NCI-H345 treated with DMSO at 0.1 percent for 48 hours (cell line): Measurements from ENCODE around the gene PCGF3.
A peak's percentile ranks its signal among the peaks of the same experiment; 100 is the strongest.
"Not testable (repeated sequence)": the region's sequence is repeated elsewhere in the genome, so short reads cannot be mapped to it uniquely, and the experiment has no call there.

Experiments used
- DNase-seq: peaks from one replicate; lab custom pipeline; 2025; ENCODE audit not compliant: unreplicated experiment; lab: John Stamatoyannopoulos, UW

The PCGF3 gene

DNA sequence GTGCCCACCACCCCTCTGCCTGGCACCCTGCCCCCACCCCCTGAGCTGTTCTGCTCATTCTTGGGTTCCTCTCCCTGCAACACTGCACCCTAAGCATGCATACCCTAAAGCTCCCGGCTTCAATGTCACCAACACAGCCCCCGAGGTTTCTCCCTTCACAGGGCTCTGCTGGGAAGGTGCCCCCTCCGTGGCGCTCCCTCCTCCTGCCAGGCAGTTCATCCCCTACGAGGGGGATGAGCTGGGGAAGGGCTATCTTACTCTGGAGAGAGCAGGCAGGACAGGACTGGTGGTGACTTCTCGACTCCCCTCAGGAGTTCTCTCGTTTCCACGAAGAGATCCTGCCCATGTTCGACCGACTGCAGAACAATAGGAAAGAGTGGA lies 38.1 kb upstream of the PCGF3 start:
- DNase-seq: no peak

DNA sequence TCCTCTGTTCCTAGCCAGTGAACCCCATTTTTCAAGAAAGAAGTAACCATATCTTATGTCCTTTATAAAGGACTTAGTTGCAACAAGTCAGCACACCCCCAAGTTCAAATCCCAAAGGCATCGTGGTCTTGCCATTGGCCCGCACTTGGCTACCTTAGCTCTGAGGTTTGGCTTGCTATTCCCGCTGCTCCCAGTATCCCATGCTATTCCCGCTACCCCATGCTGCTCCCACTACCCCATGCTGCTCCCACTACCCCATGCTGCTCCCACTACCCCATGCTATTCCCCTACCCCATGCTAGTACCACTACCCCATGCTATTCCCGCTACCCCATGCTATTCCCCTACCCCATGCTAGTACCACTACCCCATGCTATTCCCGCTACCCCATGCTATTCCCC lies 37.4 kb upstream of the PCGF3 start:
- DNase-seq: not testable (repeated sequence)

DNA sequence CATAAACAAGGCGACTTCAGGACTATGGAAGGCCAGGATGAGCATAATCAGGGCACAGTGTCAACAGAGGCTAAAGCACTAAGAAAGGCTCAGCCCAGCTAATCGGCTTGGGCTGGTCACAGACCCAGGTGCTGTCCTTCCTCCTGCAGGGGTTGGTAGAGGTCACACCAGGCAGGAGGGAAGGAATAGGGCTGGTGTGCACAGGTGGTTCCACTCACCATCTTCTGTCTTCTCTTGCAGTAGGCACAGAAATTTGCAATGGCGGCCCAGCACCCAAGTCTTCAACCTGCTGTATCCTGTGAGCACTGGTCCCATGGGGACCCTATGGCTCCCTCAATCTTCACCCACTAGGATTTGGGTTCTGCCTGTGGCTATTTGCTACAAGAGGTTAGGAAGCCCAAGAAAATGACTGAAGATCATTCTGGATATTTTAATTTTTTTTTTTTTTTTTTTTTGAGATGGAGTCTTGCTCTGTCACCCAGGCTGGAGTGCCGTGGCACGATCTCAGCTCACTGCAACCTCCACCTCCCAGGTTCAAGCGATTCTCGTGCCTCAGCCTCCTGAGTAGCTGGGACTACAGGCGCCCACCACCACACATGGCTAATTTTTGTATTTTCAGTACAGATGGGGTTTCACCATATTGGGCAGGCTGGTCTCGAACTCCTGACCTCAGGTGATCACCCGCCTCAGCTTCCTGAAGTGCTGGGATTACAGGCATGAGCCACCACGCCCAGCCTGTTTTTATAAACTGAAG lies 35.6 kb upstream of the PCGF3 start:
- not testable (repeated sequence) for DNase-seq

DNA sequence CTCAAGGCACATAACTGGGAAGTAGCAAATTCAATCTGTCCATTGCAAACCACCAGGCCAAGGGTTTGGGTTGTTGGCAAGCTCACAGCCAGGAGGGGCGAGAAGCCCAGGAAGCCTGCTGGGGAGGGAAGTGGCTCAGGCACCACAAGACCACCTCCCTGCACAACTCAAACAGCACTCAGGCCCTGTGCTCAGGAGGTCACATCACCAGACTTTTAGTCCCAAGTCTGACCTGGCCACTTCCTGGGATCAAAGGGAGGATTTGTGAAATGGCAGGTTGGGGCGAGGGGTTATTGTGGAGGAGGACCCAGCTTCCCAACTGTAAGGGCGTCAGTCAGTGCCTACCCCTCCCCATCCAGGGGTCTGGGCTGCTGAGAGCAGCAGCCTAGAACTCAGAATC lies 33.9 kb upstream of the PCGF3 start:
- DNase-seq: no peak

DNA sequence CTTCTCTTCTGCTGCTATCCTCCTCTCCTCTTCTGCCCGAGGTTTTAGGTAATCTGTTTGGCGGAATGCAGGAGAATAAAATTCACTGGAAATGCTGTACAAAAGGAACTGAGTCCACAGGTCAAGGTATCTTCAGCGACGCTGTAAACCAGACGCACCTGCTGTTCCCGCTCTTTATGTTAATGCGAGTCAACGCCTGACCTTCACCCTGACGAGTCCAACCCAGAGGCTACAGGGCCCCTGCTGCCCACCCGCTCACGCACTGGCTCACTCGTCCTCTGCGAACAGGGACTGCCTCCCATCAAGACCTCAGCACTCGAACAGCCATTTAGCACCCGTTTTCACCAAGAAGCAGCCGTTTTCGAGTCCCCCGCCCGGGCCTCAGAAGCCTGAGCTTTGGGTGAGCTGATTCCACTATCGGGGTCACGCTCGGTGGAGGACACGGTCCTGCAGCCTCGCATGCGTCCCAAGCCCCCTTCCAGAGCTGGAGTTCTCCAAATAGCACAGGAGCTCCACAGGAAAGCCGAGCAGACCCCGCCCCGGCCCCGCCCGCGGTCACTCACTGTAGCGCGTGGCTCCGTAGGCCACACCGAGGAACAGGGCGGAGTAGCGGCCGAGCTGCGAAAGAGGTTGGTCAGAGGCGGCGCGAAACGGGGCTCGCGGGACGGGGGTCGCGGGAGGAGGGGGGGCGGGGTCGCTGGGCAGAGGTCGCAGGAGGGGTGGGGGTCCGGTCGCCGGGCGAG lies 32.1 kb upstream of the PCGF3 start:
- no peak for DNase-seq

DNA sequence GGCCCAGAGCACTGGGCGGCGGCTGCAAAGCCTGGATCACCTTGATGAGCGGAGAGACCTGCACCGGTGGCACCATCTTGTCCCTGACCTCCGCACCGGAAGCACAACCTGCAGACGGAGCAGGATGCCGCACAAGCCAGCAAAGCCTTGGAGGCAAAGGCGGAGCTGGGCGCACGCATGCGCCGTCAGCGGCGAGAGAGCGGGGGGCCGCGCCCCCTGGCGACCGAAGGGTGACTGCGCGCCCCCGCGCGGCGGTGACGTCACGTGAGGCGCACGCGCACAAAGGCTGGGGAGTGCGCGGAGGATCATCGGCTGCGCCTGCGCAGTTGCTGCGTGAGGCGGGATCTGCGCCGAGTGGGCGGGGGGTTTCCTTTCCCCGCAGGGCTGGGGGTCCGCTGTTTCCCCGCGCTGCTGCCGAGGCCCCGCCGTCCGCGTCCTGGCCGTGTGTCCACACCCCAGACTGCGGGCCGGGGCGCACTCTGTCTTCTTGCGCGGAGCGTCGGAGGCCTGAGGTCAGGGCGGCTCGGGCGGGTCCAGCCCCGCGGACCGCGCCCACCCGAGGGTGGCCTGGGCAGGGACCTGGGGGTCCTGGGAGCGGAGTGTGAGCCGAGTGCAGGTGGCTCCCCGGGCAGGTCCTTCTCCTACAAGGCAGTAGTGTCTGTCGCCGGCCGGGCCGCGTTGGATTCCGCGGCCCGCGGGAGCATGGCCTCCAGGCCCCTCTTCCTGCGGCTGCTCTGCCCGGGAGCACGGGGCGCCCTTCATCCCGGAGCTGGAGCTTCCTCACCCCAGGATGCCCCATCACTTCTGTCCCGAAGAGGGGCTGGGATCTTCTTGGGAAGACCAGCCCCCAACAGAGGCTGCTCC lies 31.2 kb upstream of the PCGF3 start, which contains the start of the genes ATP5ME and MYL5:
Gene ATP5ME, minus strand, starts transcription at position 105 of the 864 bp plus-strand sequence. Its CDS starts 29 bp downstream, at position 76.
Gene MYL5, plus strand, starts transcription at position 371 of the 864 bp plus-strand sequence. CDS start 3,485 bp downstream, outside the sequence.
- peak; percentile 78 for DNase-seq

DNA sequence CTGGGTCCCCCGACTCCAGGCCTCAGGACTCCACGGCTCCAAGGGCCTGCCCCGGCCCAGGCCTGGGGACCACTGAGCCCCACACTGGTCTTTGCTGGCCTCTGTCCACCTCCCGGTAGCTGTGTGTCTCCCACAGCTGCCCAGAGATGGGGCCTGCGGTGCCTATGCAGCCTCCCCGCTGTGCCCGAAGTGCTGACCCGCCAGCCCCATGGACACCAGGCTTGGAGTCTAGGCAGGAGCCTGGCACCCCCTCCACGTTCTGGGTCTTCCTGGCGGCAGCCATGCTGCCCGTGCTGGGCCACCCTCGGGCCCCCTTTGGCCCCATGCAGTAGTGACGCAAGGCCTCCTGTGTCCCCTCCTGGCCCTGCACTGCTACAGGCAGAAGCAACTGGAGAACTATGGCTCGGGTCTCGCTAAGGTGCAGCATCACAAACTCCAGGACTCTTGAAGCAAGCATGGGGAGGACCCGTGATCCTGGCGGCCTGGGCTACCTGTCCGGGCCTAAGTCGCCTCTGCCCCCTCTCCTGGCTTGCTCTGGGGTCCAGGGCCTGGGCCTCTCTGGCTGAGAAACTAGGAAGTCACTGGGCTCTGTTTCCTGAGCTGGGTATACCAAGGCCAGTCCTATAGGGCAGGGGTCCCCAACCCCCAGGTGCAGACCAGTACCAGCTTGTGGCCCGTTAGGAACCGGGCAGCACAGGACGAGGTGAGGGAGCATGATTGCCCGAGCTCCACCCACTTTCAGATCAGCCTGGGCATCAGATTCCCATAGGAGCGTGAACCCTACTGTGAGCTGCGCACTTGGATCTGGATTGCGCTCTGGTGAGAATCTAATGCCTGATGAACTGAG lies 30.4 kb upstream of the PCGF3 start:
- no peak for DNase-seq

DNA sequence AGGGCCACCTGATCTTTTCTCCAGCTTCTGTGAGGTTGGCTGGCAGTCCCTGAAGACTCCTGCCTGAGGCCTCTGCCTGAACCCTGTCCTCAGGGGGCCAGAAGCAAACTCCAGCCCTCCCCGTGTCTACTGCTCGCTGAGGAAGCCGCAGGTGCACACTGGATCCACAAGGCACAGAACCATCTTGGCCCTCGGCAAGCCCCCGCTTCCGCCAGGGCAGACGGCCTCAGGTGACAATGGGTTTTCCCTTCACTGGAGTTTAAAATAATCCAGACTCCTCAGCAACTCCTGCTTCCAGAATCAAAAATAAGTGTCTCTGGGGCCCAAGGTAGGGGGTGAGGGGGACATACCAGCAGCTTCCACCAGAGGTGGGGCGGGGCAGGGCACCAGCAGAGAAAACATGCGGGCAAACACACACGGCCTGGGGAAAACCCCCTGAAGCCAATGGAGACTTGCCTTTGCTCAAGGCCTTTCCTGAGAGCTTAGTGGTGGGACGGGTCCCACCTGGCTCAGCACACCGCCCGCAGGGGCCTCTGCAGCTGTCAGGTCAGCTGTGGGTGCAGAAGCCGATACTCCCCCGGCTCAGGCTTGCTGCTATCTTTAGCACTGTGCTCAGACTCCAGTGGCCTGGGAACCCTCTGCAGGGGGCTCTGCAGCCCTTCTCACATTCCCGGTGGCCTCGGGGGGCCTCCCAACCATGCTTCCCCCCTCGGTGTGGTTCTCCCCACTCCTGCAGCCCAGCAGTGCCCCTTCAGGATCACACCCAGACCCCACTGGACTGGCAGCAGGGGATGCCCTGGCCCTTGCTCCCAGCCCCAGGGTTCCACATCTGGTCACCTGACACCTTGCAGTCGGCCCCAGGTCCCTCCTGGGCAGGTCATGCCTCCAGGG lies 29.4 kb upstream of the PCGF3 start:
- DNase-seq: no peak

DNA sequence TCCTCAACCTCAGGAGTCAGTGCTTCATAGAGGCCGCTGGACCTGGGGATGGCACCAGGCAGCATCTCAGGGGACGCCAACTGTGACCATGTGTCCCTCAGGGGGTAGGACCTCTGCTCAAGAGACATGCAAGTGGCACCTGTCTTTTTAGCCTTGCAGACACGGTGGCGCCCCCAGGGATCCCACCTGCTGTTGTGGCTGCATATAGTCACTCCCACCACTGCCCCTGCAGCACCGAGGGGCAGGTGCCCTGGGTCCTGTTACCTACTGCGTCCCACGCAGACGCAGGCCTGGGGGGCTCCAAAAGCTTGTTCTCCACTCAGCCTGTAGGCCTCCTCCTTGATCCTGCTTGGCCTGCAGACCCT lies 28.8 kb upstream of the PCGF3 start:
- DNase-seq: no peak

DNA sequence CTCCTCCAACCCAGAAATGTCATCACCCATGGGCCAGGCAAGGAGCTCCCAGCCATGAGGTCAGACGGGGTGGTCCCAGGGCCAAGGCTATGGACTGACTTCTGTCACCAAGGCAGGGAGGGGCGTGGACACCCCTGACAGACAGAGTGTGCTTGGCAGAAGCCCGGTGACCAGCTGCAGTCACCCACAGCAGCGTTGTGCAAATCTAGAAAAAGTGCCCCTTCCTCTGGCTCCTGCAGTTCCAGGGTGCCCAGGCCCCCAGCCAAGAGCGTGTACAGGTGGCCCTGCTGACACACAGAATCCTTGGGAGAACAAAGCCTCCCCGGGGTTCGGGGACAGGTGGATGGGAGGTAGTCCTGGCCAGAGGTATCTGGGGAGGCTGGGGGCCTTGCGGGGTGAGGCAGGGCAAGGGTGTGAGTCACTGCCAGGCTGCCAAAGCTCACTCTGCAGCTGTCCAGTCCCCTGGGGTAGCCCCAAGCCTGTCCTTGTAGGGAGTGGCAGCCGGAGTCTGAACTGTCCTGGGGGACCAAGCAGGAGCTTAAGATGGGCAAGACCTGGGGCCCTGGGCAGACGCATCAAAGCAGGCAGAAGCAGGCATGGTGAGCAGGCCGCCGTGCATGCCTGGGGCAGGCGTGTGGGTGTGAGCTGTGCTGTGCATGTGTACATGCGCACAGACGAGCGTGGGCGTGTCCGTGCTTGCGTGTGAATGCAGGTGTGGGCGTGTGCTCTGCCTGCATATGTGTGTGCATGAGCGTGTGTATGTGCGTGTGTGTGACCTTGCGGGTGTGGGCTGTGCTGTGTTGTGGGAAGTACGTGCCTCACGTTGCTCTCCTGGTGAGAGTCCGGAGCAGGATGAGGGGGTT lies 28.0 kb upstream of the PCGF3 start:
- DNase-seq: peak; percentile 15

DNA sequence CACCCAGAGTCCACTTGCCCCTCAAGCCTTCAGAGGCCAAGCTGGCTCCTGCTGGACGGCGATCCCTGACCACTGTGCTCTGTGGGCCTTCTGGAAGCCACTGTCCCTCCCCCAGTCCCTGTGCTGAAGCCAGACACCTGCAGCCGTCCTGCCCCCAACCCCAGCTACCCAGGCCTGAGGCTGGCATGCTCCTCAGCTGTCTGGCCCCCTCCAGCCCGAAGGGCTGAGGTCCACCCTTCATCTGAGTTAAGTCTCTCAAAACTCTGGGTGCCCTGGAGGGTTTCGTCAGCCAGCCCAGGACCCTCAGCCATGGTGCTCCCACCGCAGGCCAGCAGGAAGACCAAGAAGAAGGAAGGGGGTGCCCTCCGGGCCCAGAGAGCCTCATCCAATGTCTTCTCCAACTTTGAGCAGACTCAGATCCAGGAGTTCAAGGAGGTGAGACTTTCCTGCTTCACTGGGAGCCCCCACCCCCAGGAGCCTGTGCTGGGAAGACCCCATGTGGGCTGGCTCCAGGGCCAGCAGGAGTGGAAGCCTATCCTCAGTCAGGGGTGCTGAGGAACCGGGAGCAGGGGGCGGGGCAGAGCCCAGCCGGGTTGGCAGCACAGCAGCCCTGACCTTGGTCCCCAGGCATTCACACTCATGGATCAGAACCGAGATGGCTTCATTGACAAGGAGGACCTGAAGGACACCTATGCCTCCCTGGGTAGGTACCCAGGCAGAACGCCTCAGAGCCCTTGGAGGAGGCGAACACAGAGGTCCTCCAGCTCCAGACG lies 27.1 kb upstream of the PCGF3 start:
- no peak for DNase-seq

DNA sequence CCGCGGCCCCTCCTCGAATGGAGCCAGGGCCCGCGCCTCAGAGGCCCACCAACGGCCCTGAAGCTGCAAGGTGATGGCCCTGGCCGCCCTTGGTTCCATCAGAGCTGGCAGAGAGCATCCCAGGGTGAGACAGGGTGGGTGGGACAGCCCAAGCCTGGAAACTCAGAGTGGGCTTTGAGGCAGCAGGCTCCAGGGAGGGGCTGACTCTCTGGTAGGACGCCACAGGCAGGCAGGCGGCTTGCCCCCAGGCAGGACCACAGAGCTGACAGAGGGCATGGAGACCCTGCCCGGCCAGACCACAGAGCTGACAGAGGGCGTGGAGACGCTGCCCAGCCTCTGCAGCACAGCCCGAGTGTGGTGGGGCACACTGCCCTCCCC lies 26.5 kb upstream of the PCGF3 start:
- DNase-seq: no peak

DNA sequence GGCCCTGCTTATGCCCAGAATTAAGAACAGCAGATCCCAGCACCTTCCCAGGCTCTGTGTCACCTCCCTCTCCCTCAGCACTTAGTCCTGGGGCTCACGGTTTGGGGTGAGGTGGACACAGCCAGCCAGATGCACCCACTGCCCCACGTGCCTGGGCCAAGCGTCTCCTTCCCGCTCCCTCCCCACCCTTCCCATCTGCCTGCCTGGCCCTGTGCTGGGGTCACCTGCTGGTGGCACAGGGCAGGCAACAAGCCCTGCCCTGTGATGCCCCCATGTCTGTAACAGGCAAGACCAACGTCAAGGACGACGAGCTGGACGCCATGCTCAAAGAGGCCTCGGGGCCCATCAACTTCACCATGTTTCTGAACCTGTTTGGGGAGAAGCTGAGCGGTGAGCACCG lies 26.0 kb upstream of the PCGF3 start:
- DNase-seq: no peak

DNA sequence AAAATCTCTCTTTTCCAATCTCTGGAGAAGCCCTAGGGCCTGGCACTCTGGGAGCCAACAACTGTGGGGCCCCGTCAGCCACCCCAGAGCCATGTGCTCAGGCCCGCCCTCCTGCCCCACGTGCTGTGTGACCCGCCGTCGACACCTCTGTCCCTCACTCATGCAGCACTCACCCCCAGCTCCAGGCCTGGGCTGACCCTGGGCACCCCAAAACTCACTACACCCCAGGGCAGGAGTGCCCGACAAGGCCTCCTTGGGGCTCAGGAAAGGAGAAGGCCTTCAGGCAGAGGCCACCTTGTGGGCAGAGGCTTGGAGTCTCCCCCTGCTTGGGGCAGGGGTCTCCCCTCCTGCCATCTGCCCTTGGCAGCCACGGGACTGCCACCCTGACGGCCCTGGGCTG lies 25.5 kb upstream of the PCGF3 start:
- DNase-seq: no peak

DNA sequence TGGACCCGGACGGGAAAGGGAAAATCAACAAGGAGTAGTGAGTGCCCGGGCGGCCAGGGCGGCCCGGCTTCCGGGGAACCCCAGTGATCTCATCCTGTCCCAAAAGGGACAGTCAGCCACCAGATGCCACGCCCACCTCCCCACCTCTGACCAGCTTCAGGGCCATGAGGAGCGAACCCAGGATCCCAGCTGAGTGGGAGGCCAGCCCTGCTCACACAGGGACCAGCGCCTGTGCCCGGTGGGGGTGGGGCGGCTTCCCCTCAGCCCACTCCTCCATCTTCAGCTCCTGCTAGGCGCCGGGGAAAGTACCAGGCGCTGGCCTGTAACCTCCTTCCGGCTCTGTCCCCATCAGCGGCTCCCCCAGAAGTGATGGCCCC lies 25.1 kb upstream of the PCGF3 start:
- no peak for DNase-seq

DNA sequence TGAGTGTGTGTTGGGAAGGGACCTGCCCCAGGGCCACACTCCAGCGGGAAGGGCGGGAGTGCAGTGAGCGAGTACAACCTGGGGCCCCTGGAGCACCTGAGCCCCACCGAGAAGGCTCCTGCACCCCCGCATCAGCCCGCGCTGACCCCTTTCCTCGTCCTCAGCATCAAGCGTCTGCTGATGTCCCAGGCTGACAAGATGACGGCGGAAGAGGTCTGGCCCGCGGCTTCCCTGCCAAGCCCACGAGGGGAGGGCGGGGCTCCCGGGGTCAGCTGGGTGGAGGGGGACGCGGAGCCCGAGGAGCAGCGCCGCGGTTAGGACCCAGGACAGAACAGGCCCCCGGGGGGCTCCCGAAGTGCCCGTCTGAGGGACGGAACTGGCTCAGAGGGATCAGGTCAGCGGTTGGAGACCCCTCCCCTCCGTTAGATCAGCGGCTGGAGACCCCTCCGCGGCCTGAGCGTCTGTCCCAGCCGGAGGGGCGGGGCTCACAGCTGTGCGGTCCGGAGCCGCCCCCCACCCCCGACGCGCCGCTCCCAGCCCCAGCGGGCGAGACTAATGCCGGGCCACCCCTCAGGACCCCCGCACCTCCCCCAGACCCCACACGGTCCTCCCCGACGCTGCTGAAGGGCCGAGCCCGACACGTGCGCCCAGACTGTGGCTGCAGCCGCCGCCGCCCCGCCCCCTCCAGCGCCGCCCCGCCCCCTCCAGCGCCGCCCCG lies 24.5 kb upstream of the PCGF3 start:
- DNase-seq: no peak

DNA sequence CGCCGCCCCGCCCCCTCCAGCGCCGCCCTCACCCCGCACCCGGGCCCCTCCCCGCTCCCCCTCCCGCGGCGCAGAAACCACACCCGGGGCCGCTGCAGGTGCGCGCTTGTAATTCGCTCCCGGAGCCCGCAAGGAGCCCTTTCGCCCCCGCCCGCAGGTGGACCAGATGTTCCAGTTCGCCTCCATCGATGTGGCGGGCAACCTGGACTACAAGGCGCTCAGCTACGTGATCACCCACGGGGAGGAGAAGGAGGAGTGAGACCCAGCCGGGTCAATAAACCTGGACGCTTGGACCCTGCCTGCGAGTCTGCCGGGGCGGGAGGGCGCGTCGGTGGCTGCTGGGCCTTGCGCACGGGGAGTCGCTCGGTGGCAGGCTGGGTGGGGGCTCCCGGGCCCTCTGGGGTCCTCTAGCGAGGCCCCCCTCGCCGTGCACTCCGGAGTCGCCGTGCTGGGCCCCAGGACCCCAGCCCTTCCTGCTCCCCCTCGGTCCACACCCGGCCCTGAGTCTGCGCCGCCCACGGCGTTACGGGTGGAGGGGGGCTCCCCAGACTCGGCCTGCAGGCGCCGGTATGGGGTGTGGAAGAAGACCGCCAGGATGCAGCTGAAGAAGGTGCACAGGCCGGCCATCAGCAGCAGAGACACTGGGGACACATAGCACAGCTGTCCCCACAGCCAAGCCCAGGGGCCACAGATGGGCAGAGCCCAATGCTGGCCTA lies 23.7 kb upstream of the PCGF3 start:
- DNase-seq: peak; percentile 20
